ENCODE measurements around the gene PLCB1.

DNA sequence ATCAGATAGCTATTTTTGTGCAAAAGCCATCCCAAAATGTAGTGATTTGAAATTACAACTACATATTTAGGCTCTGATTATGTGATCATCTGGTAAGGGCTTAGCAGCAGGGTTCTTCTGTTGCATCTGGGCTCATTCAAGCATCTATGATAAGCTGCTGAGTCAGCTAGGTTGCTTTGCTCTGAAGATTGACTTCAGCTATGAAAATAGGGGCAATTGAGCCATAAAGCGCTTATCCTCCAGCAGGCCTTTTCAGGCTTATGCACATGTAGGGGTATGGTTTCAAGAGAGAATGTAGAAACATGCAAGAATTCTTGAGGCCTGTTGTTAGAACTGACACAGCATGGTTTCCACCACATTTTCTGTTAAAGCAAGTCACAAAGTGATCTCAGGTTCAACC, 114.1 kb downstream of the PLCB1 start:
- TF ChIP-seq, protein P1, sequence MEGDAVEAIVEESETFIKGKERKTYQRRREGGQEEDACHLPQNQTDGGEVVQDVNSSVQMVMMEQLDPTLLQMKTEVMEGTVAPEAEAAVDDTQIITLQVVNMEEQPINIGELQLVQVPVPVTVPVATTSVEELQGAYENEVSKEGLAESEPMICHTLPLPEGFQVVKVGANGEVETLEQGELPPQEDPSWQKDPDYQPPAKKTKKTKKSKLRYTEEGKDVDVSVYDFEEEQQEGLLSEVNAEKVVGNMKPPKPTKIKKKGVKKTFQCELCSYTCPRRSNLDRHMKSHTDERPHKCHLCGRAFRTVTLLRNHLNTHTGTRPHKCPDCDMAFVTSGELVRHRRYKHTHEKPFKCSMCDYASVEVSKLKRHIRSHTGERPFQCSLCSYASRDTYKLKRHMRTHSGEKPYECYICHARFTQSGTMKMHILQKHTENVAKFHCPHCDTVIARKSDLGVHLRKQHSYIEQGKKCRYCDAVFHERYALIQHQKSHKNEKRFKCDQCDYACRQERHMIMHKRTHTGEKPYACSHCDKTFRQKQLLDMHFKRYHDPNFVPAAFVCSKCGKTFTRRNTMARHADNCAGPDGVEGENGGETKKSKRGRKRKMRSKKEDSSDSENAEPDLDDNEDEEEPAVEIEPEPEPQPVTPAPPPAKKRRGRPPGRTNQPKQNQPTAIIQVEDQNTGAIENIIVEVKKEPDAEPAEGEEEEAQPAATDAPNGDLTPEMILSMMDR (IDR thresholded peaks at IDR 0.05; ENCODE audit: low read depth, low read length), result no peak
- no peak for TF ChIP-seq POLR2A (IDR thresholded peaks at IDR 0.05; ENCODE audit: extremely low read depth, insufficient read length)
- TF ChIP-seq MYC (IDR thresholded peaks at IDR 0.05; ENCODE audit: low read depth, low read length), result no peak
